H1 (cell line): ENCODE data around the gene WNT9B. TPM values are rescaled to one million over a fixed set of nuclear protein-coding genes. Genes with fewer than 3 reads are reported as not detected.

Experiments used
- CTCF ChIA-PET: fragments of 300-600 bp; sonication (Branson Sonifier 250); formaldehyde crosslinking; loops from one replicate; lab custom pipeline; 2021; ENCODE audit not compliant: partially characterized antibody; lab: Charles Lee
- POLR2A ChIA-PET: fragments of 300-600 bp; sonication (Branson Sonifier 250); formaldehyde crosslinking; loops from one replicate; lab custom pipeline; 2021; ENCODE audit warnings: inconsistent platforms; ENCODE audit not compliant: partially characterized antibody; lab: Charles Lee
- DNase-seq, 2 experiments: peaks; one replicate each; pipeline versions ENCODE4 v3.0.0 to v3.0.0-alpha.2; 2010 to 2022; ENCODE audit warnings: low spot score in 2 of 2, low read depth in 1 of 2, mixed read lengths in 1 of 2
- FAIRE-seq: peaks from 2 replicates; lab custom pipeline; 2011; peaks lifted over from hg19 to GRCh38; lab: Jason Lieb, UNC
- H2AFZ ChIP-seq: 2 replicates; pipeline ENCODE4 v1.8.1; 2012; ENCODE audit warnings: low read length, inconsistent platforms
- H2AK5ac ChIP-seq: 2 replicates; pipeline ENCODE4 v1.6.1; 2013; ENCODE audit warnings: low read depth, low read length
- H2BK120ac ChIP-seq: replicated peaks from 2 replicates; pipeline ENCODE3; 2013; ENCODE audit warnings: low read depth, low read length, inconsistent platforms
- H2BK12ac ChIP-seq: 2 replicates; pipeline ENCODE4 v1.6.1; 2013; ENCODE audit warnings: low read depth, low read length
- H2BK15ac ChIP-seq: 2 replicates; pipeline ENCODE4 v1.6.1; 2013; ENCODE audit warnings: low read length
- H2BK20ac ChIP-seq: 2 replicates; pipeline ENCODE4 v1.6.1; 2013; ENCODE audit warnings: low read length
- H2BK5ac ChIP-seq: 2 replicates; pipeline ENCODE4 v1.6.1; 2013; ENCODE audit warnings: low read depth, low read length
- H3K14ac ChIP-seq: 2 replicates; pipeline ENCODE4 v1.6.1; 2013; ENCODE audit warnings: inconsistent platforms; ENCODE audit not compliant: insufficient read length
- H3K18ac ChIP-seq: 2 replicates; pipeline ENCODE4 v1.6.1; 2013; ENCODE audit warnings: low read length; ENCODE audit errors: extremely low read depth
- H3K23ac ChIP-seq: 2 replicates; pipeline ENCODE4 v1.6.1; 2013; ENCODE audit warnings: inconsistent platforms; ENCODE audit not compliant: insufficient read length
- H3K23me2 ChIP-seq: 2 replicates; pipeline ENCODE4 v1.6.1; 2013; ENCODE audit warnings: low read depth, low read length
- H3K27ac ChIP-seq: 2 replicates; pipeline ENCODE4 v1.6.1; 2011; ENCODE audit warnings: low read depth, low read length, inconsistent platforms
- H3K27me3 ChIP-seq, 4 experiments: replicated peaks in 1 of 4; 1 replicate in 1 of 4; 2 replicates in 3 of 4; pipeline versions ENCODE4 v1.6.1 to v1.8.1; 2011 to 2013; ENCODE audit warnings: low read length in 3 of 4, mild to moderate bottlenecking in 3 of 4, inconsistent platforms in 2 of 4, mixed read lengths in 2 of 4, moderate library complexity in 1 of 4; ENCODE audit not compliant: control insufficient read depth in 3 of 4, insufficient read depth in 3 of 4; ENCODE audit errors: extremely low read depth in 1 of 4
- H3K36me3 ChIP-seq, 4 experiments: 2 replicates each; pipeline versions ENCODE4 v1.6.1 to v1.8.1; 2011 to 2013; ENCODE audit warnings: mild to moderate bottlenecking in 4 of 4, low read length in 3 of 4, moderate library complexity in 2 of 4, control low read depth in 1 of 4, inconsistent platforms in 1 of 4; ENCODE audit not compliant: insufficient read depth in 4 of 4, control insufficient read depth in 2 of 4
- H3K4ac ChIP-seq: replicated peaks from 2 replicates; pipeline ENCODE3; 2013; ENCODE audit warnings: low read length, low read depth, mixed read lengths, inconsistent platforms; ENCODE audit not compliant: insufficient read length
- H3K4me1 ChIP-seq, 4 experiments: replicated peaks in 1 of 4; 1 replicate in 1 of 4; 2 replicates in 3 of 4; pipeline versions ENCODE4 v1.6.1 to v1.8.1; 2011 to 2013; ENCODE audit warnings: low read length in 3 of 4, inconsistent platforms in 2 of 4, mixed read lengths in 1 of 4; ENCODE audit not compliant: insufficient read depth in 4 of 4, control insufficient read depth in 3 of 4
- H3K4me2 ChIP-seq, 2 experiments: 2 replicates each; pipeline versions ENCODE4 v1.6.1 to v1.8.1; 2011 to 2013; ENCODE audit warnings: low read depth in 2 of 2, low read length in 2 of 2, control low read depth in 1 of 2, inconsistent platforms in 1 of 2, mild to moderate bottlenecking in 1 of 2; ENCODE audit not compliant: insufficient read depth in 1 of 2
- H3K4me3 ChIP-seq, 4 experiments: fragments of 200-600, 300-600 bp in 1 of 4; sonication (generic), shearing (Covaris generic), sonication (Bioruptor Twin) in 1 of 4; 2 replicates each; pipeline versions ENCODE4 v1.5.1 to v1.8.1; 2011 to 2016; ENCODE audit warnings: low read length in 4 of 4, low read depth in 3 of 4, control low read depth in 2 of 4, inconsistent platforms in 2 of 4, mild to moderate bottlenecking in 2 of 4, mixed read lengths in 1 of 4, moderate library complexity in 1 of 4; ENCODE audit not compliant: insufficient read depth in 2 of 4; ENCODE audit errors: extremely low read depth in 1 of 4
- H3K56ac ChIP-seq: replicated peaks from 2 replicates; pipeline ENCODE3; 2013; ENCODE audit warnings: low read depth, mild to moderate bottlenecking, mixed read lengths, low read length, inconsistent platforms; ENCODE audit not compliant: insufficient read length
- H3K79me1 ChIP-seq: 2 replicates; pipeline ENCODE4 v1.6.1; 2013; ENCODE audit warnings: low read depth, low read length, control low read depth
- H3K79me2 ChIP-seq, 2 experiments: 2 replicates each; pipeline versions ENCODE4 v1.6.1 to v1.8.1; 2012 to 2013; ENCODE audit warnings: low read length in 2 of 2, mild to moderate bottlenecking in 2 of 2, inconsistent platforms in 1 of 2; ENCODE audit not compliant: insufficient read depth in 2 of 2, control insufficient read depth in 1 of 2
- H3K9ac ChIP-seq, 4 experiments: replicated peaks in 1 of 4; 1 replicate in 1 of 4; 2 replicates in 3 of 4; pipeline versions ENCODE4 v1.6.1 to v1.8.1; 2011 to 2013; ENCODE audit warnings: low read depth in 3 of 4, low read length in 3 of 4, control low read depth in 2 of 4, mild to moderate bottlenecking in 2 of 4, moderate library complexity in 2 of 4, inconsistent platforms in 1 of 4; ENCODE audit errors: extremely low read depth in 1 of 4
- H3K9me3 ChIP-seq, 2 experiments: 2 replicates each; pipeline versions ENCODE4 v1.6.1 to v1.8.1; 2012 to 2013; ENCODE audit warnings: mild to moderate bottlenecking in 2 of 2, moderate library complexity in 2 of 2, control low read depth in 1 of 2, inconsistent platforms in 1 of 2, low read depth in 1 of 2, low read length in 1 of 2, mixed read lengths in 1 of 2; ENCODE audit not compliant: insufficient read depth in 2 of 2
- H4K20me1 ChIP-seq, 2 experiments: replicated peaks in 1 of 2; 2 replicates each; pipeline versions ENCODE3 to v1.8.1; 2011 to 2013; ENCODE audit warnings: inconsistent platforms in 2 of 2, low read length in 2 of 2, mild to moderate bottlenecking in 1 of 2; ENCODE audit not compliant: insufficient read depth in 2 of 2, control insufficient read depth in 1 of 2
- H4K5ac ChIP-seq: 2 replicates; pipeline ENCODE4 v1.6.1; 2013; ENCODE audit warnings: low read length, low read depth, mixed read lengths, inconsistent platforms; ENCODE audit not compliant: insufficient read length
- H4K8ac ChIP-seq: 2 replicates; pipeline ENCODE4 v1.8.0; 2013; ENCODE audit warnings: mild to moderate bottlenecking, moderate library complexity, low read length, inconsistent platforms; ENCODE audit not compliant: insufficient read depth; ENCODE audit errors: extremely low read depth
- H4K91ac ChIP-seq: replicated peaks from 2 replicates; pipeline ENCODE3; 2013; ENCODE audit warnings: low read length, mixed read lengths, inconsistent platforms; ENCODE audit not compliant: insufficient read length
- CBX5 ChIP-seq: fragments of 300-800, 300-1000 bp; sonication (generic); IDR thresholded peaks from 2 replicates; pipeline ENCODE4 v1.7.1; 2016; ENCODE audit warnings: antibody characterized with exemption, low read length, low read depth
- CBX8 ChIP-seq: fragments of 300-800, 300-1000 bp; sonication (generic); IDR thresholded peaks from 2 replicates; pipeline ENCODE4 v1.7.1; 2016; ENCODE audit warnings: low read depth, low read length, borderline replicate concordance
- EGR1 ChIP-seq: IDR thresholded peaks from 2 replicates; pipeline ENCODE4 v1.6.1; 2011; ENCODE audit warnings: low read depth, low read length, borderline replicate concordance
- MAFK ChIP-seq: IDR thresholded peaks from 2 replicates; pipeline ENCODE4 v1.6.1; 2012; ENCODE audit warnings: low read depth, mild to moderate bottlenecking, improper control_type of control experiment, low read length
- NANOG ChIP-seq: IDR thresholded peaks from 2 replicates; pipeline ENCODE4 v1.6.1; 2011; ENCODE audit warnings: low read length, low read depth, mild to moderate bottlenecking, inconsistent platforms; ENCODE audit not compliant: insufficient read depth, poor library complexity, severe bottlenecking
- PHF8 ChIP-seq: fragments of 200-600 bp; sonication (generic); conservative IDR thresholded peaks from 2 replicates; pipeline ENCODE4 v1.7.1; 2012; ENCODE audit warnings: low read depth, mild to moderate bottlenecking, inconsistent platforms, low read length, moderate library complexity
- POU5F1 ChIP-seq: IDR thresholded peaks from 2 replicates; pipeline ENCODE4 v1.6.1; 2011; ENCODE audit warnings: low read depth, mild to moderate bottlenecking, low read length, moderate library complexity
- RAD21 ChIP-seq, 2 experiments: IDR thresholded peaks in 1 of 2; conservative IDR thresholded peaks in 1 of 2; 2 replicates each; pipeline ENCODE4 v1.6.1; 2011; ENCODE audit warnings: low read depth in 2 of 2, low read length in 2 of 2, improper control_type of control experiment in 1 of 2, inconsistent platforms in 1 of 2, mild to moderate bottlenecking in 1 of 2, moderate library complexity in 1 of 2
- RXRA ChIP-seq: IDR thresholded peaks from 2 replicates; pipeline ENCODE4 v1.6.1; 2011; ENCODE audit warnings: low read depth, mild to moderate bottlenecking, low read length, moderate library complexity; ENCODE audit not compliant: insufficient read depth
- SP4 ChIP-seq: IDR thresholded peaks from 2 replicates; pipeline ENCODE4 v1.6.1; 2012; ENCODE audit warnings: low read length, inconsistent platforms
- TAF7 ChIP-seq: optimal IDR thresholded peaks from 2 replicates; pipeline ENCODE3; 2011; ENCODE audit warnings: low read depth, mild to moderate bottlenecking, inconsistent platforms, low read length, moderate library complexity, borderline replicate concordance
- TBP ChIP-seq: IDR thresholded peaks from 2 replicates; pipeline ENCODE4 v1.6.1; 2011; ENCODE audit warnings: low read depth, low read length, improper control_type of control experiment
- TCF12 ChIP-seq: IDR thresholded peaks from 2 replicates; pipeline ENCODE4 v1.6.1; 2011; ENCODE audit warnings: low read depth, mild to moderate bottlenecking, low read length
- ZNF274 ChIP-seq: IDR thresholded peaks from 2 replicates; pipeline ENCODE4 v1.7.0; 2012; ENCODE audit warnings: low read length, borderline replicate concordance; ENCODE audit errors: extremely low read depth
- WGBS, 2 experiments: shearing (Covaris generic) in 1 of 2; methylation state at CpG; one replicate each; pipeline versions ENCODE4 v1.1.6 to v1.1.7; 2013 to 2015; ENCODE audit warnings: low lambda C conversion rate in 2 of 2, mixed read lengths in 2 of 2, inconsistent platforms in 1 of 2, low coverage in 1 of 2, missing lambda C conversion rate in 1 of 2; ENCODE audit not compliant: insufficient replicate concordance in 2 of 2, insufficient coverage in 1 of 2, insufficient read length in 1 of 2; ENCODE audit errors: extremely low coverage in 1 of 2, missing lambda C conversion rate in 1 of 2; 5-methylcytosine and 5-hydroxymethylcytosine counted together
- polyA plus RNA-seq, 7 experiments: library from polyadenylated mRNA; depleted of rRNA in 3 of 7; stranded (reverse) in 5 of 7; unstranded in 2 of 7; fragments of >200 nt in 5 of 7; fragments of 200-250 nt in 2 of 7; gene quantifications; 1 replicate in 5 of 7; 2 replicates in 1 of 7; 4 replicates in 1 of 7; pipeline versions ENCODE4 v1.2.1 to v1.2.3, GENCODE V29; 2011 to 2013; ENCODE audit warnings: missing spikeins in 2 of 7, mixed read lengths in 2 of 7
- total RNA-seq: library from RNA; stranded (reverse); fragmentation: NEBNext Ultra II Directional; extraction: Animal tissue kit (Norgen Biotek cat#: 25700); gene quantifications from 2 replicates; pipeline ENCODE4 v1.2.1, GENCODE V29; 2021

Gene WNT9B
- total and polyA plus RNA-seq, 2 of the 8 experiments (the other 6 are each of a cell fraction or from before 2014, with no cell fraction given), result 0.21 TPM; not detected in 1

GRCh38 chr17:46888727-46889126 lies 37.3 kb downstream of the WNT9B start:
- no peak overlapping the region for H3K4me3 ChIP-seq
- H3K18ac ChIP-seq, result no peak overlapping the region
- H2BK15ac ChIP-seq, result no peak overlapping the region
- H3K56ac ChIP-seq, result no peak overlapping the region
- no peak overlapping the region for H3K14ac ChIP-seq
- no peaks in the 10 kb centered on the region for H3K23me2 ChIP-seq
- no peaks in the 10 kb centered on the region for H3K9me3 ChIP-seq
- ChIA-PET CTCF (interaction anchor here (1.2 to 3.3 kb wide), 5 partner anchors 11 to 53 kb away, joined by 3 to 28 read pairs (median 8); no protein-coding TSS in a partner anchor), POLR2A (no interaction called here)
- H3K79me1 ChIP-seq, result no peaks in the 10 kb centered on the region
- H4K91ac ChIP-seq, result no peak overlapping the region
- H2BK20ac ChIP-seq, result no peak overlapping the region
- no peak overlapping the region for H2BK5ac ChIP-seq
- no peak overlapping the region for H2BK120ac ChIP-seq
- no peak for DNase-seq
- WGBS, 2 experiments, result 91% methylated on average over 1 of the region's 1 CpG; no CpG with 5 or more reads in 1 of the 2 experiments
- no peak overlapping the region for H3K4ac ChIP-seq
- no peak overlapping the region for H4K8ac ChIP-seq
- no peaks in the 10 kb centered on the region for H4K20me1 ChIP-seq
- 0 out of 2 replicates have a peak overlapping the region, but pooled peaks have one; percentile 40 for H2AK5ac ChIP-seq
- no peak overlapping the region for H3K23ac ChIP-seq
- no peak overlapping the region for H3K4me2 ChIP-seq
- H2AFZ ChIP-seq, result no peak overlapping the region
- H3K27me3 ChIP-seq, result no peaks in the 10 kb centered on the region
- H3K9ac ChIP-seq, result no peak overlapping the region
- FAIRE-seq, result no peak
- H3K36me3 ChIP-seq, result no peaks in the 10 kb centered on the region
- no peaks in the 10 kb centered on the region; a peak in 2 of 7 replicates for H3K4me1 ChIP-seq
- H4K5ac ChIP-seq, result no peak overlapping the region
- H2BK12ac ChIP-seq, result no peak overlapping the region
- H3K79me2 ChIP-seq, result no peaks in the 10 kb centered on the region
- no peak overlapping the region for H3K27ac ChIP-seq
- TF ChIP-seq PHF8 (no peak), SP4 (no peak), TAF7 (no peak), NANOG (no peak), MAFK (no peak), RXRA (no peak), POU5F1 (no peak), CBX5 (no peak), TBP (no peak), RAD21 (IDR thresholded peaks at IDR 0.05 in 1 of 2, conservative IDR thresholded peaks at IDR 0.05 in 1 of 2; ENCODE audit: low read depth in 2 of 2, low read length in 2 of 2) (no peak), CBX8 (no peak), ZNF274 (no peak), EGR1 (no peak), TCF12 (no peak)
